Thyroid gland (tissue), 4 donors: Measurements from ENCODE around the gene FAM110A. TPM values are rescaled to one million over a fixed set of nuclear protein-coding genes. Genes with fewer than 3 reads are reported as not detected.

Experiments
- DNase-seq, 2 donors: peaks; one replicate each; pipeline ENCODE4 v3.0.0-alpha.2; 2019
- H3K27ac ChIP-seq, 3 donors: fragments of 200-600 bp; sonication (generic); 1 replicate in 2 of 3; 2 replicates in 1 of 3; pipeline ENCODE4 v1.5.1; 2016 to 2019; ENCODE audit warnings: mild to moderate bottlenecking in 1 of 3, moderate library complexity in 1 of 3
- H3K27me3 ChIP-seq: fragments of 200-600 bp; sonication (generic); one replicate; pipeline ENCODE4 v1.5.1; 2019
- H3K36me3 ChIP-seq, 2 donors: fragments of 200-600 bp; sonication (generic); one replicate each; pipeline ENCODE4 v1.5.1; 2016 to 2019
- H3K4me1 ChIP-seq, 2 donors: fragments of 200-600 bp; sonication (generic); one replicate each; pipeline ENCODE4 v1.5.1; 2017 to 2019
- H3K4me3 ChIP-seq, 3 donors: fragments of 200-600 bp; sonication (generic); replicated peaks in 1 of 3; 1 replicate in 2 of 3; 2 replicates in 1 of 3; pipeline ENCODE4 v1.5.1; 2016; ENCODE audit warnings: mild to moderate bottlenecking in 1 of 3
- H3K9me3 ChIP-seq: fragments of 200-600 bp; sonication (generic); one replicate; pipeline ENCODE4 v1.5.1; 2017
- POLR2A ChIP-seq, 2 donors: fragments of 450-650 bp; IDR thresholded peaks; one replicate each; pipeline ENCODE4 v1.6.1; 2017; ENCODE audit warnings: antibody characterized with exemption in 2 of 2, mild to moderate bottlenecking in 2 of 2, moderate library complexity in 1 of 2
- WGBS, 2 donors: methylation state at CpG; one replicate each; pipeline ENCODE4 v1.1.5; 2017; 5-methylcytosine and 5-hydroxymethylcytosine counted together
- intact Hi-C: fragments of 100-400 bp; cut with DNase I; formaldehyde crosslinking; loops from one replicate; pipeline ENCODE4 v1.15.1; 2023
- total RNA-seq, 4 donors: library from RNA; depleted of rRNA; stranded (reverse); fragments of >200 nt; gene quantifications; one replicate each; pipeline ENCODE4 v1.2.3, GENCODE V29; 2016
- TF ChIP-seq, protein P1 (sequence below), 6 experiments: fragments of 200-600 bp in 3 of 6; fragments of 450-650 bp in 3 of 6; sonication (generic) in 3 of 6; IDR thresholded peaks; one replicate each; pipeline ENCODE4 v1.5.1; 2016 to 2019; ENCODE audit warnings: antibody characterized with exemption in 6 of 6, mild to moderate bottlenecking in 2 of 6, inconsistent platforms in 1 of 6, moderate library complexity in 1 of 6

The FAM110A gene
- total RNA-seq, 4 donors from 2014 or later: 7.0 to 15.5 (median 8.5) TPM

DNA sequence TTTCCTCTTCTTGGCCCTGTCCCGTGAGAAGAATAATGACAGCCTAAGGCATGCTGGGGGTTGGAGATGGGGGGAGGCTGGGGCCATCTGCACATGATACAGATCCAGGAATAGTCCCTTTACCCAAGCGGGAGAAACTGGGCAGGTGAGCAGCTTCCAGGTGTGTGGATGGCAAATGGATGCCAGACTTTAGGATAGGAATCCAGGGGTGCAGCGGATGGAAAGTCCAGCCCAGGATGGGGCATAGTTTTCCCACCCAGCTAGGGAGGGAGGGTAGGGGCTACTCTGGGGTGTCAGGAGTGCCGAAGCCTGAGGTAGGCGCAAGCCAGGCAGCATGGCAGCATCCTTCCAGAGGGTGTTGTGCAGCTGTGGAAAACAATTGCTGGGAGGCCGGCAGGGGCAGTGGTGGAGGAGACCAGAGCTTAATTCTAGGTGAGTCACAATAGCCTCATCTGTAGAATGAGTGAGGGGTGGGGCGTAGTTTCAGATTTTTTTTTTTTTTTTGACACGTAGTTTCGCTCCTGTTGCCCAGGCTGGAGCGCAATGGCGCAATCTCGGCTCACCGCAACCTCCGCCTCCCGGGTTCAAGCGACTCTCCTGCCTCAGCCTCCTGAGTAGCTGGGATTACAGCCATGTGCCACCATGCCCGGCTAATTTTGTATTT is 15.4 kb upstream of the FAM110A start:
- Histone ChIP-seq H3K36me3 (no peaks in the 10 kb centered on the region), H3K27ac (no peak overlapping the region), H3K4me1 (no peaks in the 10 kb centered on the region), H3K27me3 (no peaks in the 10 kb centered on the region), H3K4me3 (no peak overlapping the region), H3K9me3 (no peaks in the 10 kb centered on the region)
- intact Hi-C loops: loop anchor here (5.0 kb wide), 2 partner anchors 289 to 394 kb away; no protein-coding TSS in a partner anchor
- 85 to 90% methylated on average over 17 of the region's 17 CpGs for WGBS, 2 donors
- TF ChIP-seq, protein P1, sequence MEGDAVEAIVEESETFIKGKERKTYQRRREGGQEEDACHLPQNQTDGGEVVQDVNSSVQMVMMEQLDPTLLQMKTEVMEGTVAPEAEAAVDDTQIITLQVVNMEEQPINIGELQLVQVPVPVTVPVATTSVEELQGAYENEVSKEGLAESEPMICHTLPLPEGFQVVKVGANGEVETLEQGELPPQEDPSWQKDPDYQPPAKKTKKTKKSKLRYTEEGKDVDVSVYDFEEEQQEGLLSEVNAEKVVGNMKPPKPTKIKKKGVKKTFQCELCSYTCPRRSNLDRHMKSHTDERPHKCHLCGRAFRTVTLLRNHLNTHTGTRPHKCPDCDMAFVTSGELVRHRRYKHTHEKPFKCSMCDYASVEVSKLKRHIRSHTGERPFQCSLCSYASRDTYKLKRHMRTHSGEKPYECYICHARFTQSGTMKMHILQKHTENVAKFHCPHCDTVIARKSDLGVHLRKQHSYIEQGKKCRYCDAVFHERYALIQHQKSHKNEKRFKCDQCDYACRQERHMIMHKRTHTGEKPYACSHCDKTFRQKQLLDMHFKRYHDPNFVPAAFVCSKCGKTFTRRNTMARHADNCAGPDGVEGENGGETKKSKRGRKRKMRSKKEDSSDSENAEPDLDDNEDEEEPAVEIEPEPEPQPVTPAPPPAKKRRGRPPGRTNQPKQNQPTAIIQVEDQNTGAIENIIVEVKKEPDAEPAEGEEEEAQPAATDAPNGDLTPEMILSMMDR (IDR thresholded peaks at IDR 0.05): no peak
- no peak for TF ChIP-seq POLR2A (IDR thresholded peaks at IDR 0.05)
- no peak for DNase-seq

DNA sequence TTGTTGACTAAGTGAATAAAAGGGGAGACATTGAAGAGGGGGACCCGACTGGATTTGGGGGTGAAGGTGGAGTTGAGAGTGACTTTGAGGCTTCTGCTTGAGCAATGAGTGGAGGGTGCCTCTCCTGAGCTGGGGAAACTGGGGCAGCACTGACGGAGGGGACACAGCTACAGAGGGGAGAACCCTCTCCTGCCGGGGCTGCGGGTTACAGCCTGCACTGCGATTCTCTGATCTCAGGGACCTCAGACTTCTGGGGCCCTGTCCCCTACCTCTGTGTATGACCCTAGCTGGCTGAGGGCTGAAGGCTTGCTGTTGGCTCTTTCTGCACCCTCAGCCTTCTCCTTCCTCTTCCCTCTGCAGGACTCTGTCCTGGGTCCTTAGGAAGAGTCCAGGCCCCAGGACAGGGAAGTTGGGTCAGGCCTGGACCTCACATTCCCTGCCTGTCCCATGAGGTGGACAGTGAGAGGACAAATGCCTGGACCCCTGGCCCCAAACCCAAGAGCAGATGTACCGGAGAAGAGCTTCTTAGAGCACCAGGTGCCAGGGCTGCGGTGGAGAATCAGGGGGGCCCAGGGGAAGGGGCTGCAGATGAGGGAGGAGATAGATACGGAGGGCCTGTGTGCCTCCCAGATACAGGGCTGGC is 13.7 kb upstream of the FAM110A start:
- 84% methylated on average over 8 of the region's 8 CpGs for WGBS, 2 donors
- Histone ChIP-seq H3K4me3 (no peak overlapping the region), H3K27ac (no peak overlapping the region), H3K36me3 (no peaks in the 10 kb centered on the region), H3K27me3 (no peaks in the 10 kb centered on the region), H3K9me3 (no peaks in the 10 kb centered on the region), H3K4me1 (no peaks in the 10 kb centered on the region)
- no peak for DNase-seq
- intact Hi-C loops: loop anchor here (5.0 kb wide), 2 partner anchors 288 to 392 kb away; no protein-coding TSS in a partner anchor
- TF ChIP-seq, protein P1 (IDR thresholded peaks at IDR 0.05): no peak
- no peak for TF ChIP-seq POLR2A (IDR thresholded peaks at IDR 0.05)

DNA sequence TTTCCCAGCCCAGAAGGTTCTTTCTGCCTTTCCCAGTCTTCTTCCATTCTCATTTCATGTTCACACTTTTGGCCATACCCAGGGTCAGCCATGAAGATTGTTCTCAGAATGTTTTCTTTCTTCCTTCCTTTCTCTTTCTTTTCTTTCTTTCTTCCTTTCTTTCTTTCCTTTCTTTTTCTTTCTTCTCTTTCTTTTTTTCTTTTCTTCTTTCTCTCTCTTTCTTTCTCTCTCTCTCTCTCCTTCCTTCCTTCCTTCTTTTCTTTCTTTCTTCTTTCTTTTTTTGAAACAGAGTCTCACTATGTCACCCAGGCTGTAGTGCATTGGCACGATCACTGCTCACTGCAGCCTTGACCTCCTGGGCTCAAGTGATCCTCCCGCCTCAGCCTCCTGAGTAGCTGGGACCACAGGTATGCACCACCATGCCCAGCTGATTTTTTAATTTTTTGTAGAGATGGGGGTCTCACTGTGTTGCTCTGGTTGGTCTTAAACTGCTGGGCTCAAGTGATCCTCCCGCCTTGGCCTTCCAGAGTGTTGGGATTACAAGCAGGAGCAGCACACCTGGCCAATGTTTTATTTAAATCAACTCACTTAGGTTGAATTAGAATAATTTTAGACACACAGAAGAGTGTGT is 13.1 kb upstream of the FAM110A start:
- H3K27ac ChIP-seq: no peak overlapping the region
- TF ChIP-seq, protein P1 (IDR thresholded peaks at IDR 0.05): no peak
- no peak for TF ChIP-seq POLR2A (IDR thresholded peaks at IDR 0.05)
- no peaks in the 10 kb centered on the region for H3K36me3 ChIP-seq
- intact Hi-C loops: no loop called here
- H3K27me3 ChIP-seq: no peaks in the 10 kb centered on the region
- no peaks in the 10 kb centered on the region for H3K9me3 ChIP-seq
- no peak for DNase-seq
- 97 to 99% methylated on average over 3 of the region's 3 CpGs for WGBS, 2 donors
- no peak overlapping the region for H3K4me3 ChIP-seq
- H3K4me1 ChIP-seq: no peaks in the 10 kb centered on the region

DNA sequence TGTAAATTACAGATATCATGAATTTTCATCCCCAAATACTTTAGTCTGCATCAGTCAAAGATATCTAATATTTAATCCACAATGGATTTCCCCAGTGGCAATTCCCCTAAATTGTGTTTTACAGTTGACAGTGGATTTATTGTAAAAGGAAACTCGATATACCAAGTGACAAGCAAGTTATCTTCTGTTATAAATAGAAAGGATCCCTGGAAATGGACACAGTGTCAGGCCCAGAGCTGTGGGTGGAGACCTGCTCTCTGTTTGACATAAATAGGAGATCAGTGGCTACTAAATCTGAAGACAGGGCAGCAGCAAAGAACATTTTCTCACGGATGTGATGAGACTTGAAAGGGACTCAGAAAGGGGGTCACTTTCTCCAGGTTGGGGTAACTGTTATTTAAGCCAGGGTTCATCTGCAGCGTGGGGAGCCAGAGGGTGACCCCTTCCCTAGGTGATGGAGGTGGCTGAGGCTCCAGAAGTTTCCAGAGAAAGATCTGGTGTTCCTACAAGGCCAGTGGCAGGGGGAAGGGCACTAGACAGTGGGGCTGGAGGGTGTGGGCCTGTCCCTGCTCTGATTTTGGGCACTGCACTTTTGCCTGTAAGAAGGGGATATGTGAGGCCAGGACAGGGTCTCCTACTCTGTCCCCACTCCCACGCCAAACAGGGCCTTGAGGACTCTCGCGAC is 12.3 kb upstream of the FAM110A start:
- Histone ChIP-seq H3K4me1 (no peaks in the 10 kb centered on the region), H3K36me3 (no peaks in the 10 kb centered on the region), H3K27me3 (no peaks in the 10 kb centered on the region), H3K4me3 (no peak overlapping the region), H3K27ac (no peak overlapping the region), H3K9me3 (no peaks in the 10 kb centered on the region)
- no peak for TF ChIP-seq POLR2A (IDR thresholded peaks at IDR 0.05)
- TF ChIP-seq, protein P1 (IDR thresholded peaks at IDR 0.05): no peak
- intact Hi-C loops: no loop called here
- DNase-seq: no peak
- WGBS, 2 donors: 72 to 83% methylated on average over 6 of the region's 6 CpGs
